ENCODE results near the gene TAF4.

The TAF4 gene

DNA sequence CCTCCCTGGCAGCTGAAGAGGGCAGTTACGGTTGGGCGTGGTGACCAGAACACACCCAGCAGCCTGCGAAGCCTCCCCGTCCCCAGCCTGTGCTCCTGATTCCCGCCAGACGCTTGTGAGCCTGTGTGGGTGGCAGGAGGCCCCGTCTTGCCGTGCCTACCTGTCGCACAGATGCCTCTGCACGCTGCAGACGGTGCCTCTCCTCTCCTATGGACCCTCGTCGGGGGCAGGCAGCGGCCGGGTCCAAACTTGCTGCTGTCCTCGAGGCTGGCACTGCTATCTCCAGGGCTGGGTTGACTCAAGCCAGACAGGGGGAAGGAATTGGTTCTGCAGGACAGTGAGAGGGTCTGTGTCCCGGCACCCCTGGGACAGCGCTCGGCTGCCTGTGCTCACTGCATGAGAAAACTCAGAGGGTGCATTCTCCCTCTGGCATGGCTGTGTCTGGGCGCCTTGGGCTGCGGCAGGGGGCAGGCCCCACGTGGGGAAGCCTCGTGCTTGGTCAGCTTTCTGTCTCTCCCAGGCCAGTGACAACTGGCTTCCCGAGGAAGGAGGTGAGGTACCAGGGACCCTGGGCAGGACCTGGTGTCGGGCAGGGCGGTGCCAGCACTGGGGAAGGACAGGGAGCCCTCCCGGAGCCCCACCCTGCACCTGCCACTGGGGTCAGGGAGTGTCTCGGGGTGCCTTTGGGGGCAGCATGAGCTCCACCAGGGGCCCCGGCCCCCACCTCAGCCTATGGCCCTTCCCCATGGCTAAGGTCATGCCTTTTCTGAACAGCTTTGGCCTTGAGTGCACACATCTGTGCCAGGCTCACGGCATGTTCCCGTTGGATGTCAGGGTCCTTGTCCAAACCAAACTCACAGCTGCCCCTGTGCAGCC, 127.5 kb downstream of the TAF4 start:
- Histone ChIP-seq H3K79me2 (ENCODE audit: insufficient read depth, low read length) (no peaks in the 10 kb centered on the region), H3K4me3 (ENCODE audit: insufficient read depth, low read length, poor library complexity, severe bottlenecking) (no peak overlapping the region), H3K36me3 (ENCODE audit: low read length) (no peaks in the 10 kb centered on the region), H3K9me2 (replicated peaks; ENCODE audit: insufficient read depth, low read length) (no peaks in the 10 kb centered on the region), H3K9me3 (ENCODE audit: insufficient read depth, low read length) (no peaks in the 10 kb centered on the region), H4K20me1 (ENCODE audit: low read depth, low read length) (no peaks in the 10 kb centered on the region), H3K27me3 (ENCODE audit: low read length) (no peaks in the 10 kb centered on the region), H3K9ac (ENCODE audit: low read length) (no peak overlapping the region), H2AFZ (ENCODE audit: low read depth, low read length, severe bottlenecking) (no peak overlapping the region), H3K27ac (ENCODE audit: low read depth, low read length) (no peak overlapping the region), H3F3A (ENCODE audit: insufficient read depth) (no peaks in the 10 kb centered on the region), H3K4me2 (ENCODE audit: low read depth, low read length, poor library complexity, severe bottlenecking) (no peak overlapping the region)
- TF ChIP-seq, protein P1, sequence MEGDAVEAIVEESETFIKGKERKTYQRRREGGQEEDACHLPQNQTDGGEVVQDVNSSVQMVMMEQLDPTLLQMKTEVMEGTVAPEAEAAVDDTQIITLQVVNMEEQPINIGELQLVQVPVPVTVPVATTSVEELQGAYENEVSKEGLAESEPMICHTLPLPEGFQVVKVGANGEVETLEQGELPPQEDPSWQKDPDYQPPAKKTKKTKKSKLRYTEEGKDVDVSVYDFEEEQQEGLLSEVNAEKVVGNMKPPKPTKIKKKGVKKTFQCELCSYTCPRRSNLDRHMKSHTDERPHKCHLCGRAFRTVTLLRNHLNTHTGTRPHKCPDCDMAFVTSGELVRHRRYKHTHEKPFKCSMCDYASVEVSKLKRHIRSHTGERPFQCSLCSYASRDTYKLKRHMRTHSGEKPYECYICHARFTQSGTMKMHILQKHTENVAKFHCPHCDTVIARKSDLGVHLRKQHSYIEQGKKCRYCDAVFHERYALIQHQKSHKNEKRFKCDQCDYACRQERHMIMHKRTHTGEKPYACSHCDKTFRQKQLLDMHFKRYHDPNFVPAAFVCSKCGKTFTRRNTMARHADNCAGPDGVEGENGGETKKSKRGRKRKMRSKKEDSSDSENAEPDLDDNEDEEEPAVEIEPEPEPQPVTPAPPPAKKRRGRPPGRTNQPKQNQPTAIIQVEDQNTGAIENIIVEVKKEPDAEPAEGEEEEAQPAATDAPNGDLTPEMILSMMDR (IDR thresholded peaks at IDR 0.05; ENCODE audit: insufficient read depth, low read length, poor library complexity, severe bottlenecking) = no peak
- no peak for TF ChIP-seq EZH2phosphoT487 (conservative IDR thresholded peaks at IDR 0.05; ENCODE audit: low read length)

DNA sequence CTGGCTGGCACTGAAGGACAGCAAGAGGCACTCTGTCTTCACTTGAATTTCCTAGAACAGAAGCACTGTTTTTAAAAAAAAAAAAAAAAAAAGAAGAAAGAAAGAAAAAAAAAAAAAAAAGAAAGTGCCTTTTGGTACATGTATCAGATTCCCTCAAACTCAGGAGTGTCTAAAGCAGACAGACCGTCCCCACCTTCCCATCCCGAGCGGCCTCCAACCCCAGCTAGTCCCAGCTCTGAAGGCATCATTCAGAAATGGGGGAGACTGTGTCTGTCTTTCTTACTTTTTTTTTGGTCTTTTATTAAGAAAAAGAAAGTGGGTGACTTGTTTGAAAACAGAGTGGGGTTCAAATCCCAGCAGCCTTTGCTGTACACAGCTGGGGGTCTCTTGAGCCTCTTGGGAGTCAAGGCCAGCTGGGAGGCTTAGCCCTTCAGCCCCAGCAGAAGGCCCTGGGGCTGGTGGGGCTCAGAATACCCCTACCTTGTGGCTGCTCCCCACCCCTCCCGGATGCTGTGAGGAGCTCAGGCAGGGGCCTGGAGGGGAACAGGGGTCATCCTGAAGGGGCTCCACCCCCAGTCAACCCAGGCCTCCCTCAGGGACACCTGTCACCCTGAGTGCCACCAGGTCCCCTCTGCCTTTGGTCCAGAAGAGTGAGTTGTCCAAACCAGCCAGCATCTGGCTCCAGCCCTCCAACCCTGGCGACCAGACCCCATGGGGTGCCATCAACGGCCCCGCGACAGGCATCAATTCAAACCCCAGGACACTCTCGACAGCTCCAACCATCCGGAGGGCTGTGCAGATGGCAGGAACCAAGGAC, 128.3 kb downstream of the TAF4 start:
- no peaks in the 10 kb centered on the region for H3K36me3 ChIP-seq (ENCODE audit: low read length)
- no peaks in the 10 kb centered on the region for H3K9me3 ChIP-seq (ENCODE audit: insufficient read depth, low read length)
- no peak overlapping the region for H2AFZ ChIP-seq (ENCODE audit: low read depth, low read length, severe bottlenecking)
- no peaks in the 10 kb centered on the region for H3K79me2 ChIP-seq (ENCODE audit: insufficient read depth, low read length)
- no peaks in the 10 kb centered on the region for H3K9me2 ChIP-seq (replicated peaks; ENCODE audit: insufficient read depth, low read length)
- no peaks in the 10 kb centered on the region for H3F3A ChIP-seq (ENCODE audit: insufficient read depth)
- no peak overlapping the region for H3K27ac ChIP-seq (ENCODE audit: low read depth, low read length)
- no peaks in the 10 kb centered on the region for H4K20me1 ChIP-seq (ENCODE audit: low read depth, low read length)
- TF ChIP-seq, protein P1 (IDR thresholded peaks at IDR 0.05; ENCODE audit: insufficient read depth, low read length, poor library complexity, severe bottlenecking) = no peak
- TF ChIP-seq EZH2phosphoT487 (conservative IDR thresholded peaks at IDR 0.05; ENCODE audit: low read length) = no peak
- H3K27me3 ChIP-seq (ENCODE audit: low read length) = no peaks in the 10 kb centered on the region
- H3K4me3 ChIP-seq (ENCODE audit: insufficient read depth, low read length, poor library complexity, severe bottlenecking) = no peak overlapping the region
- no peak overlapping the region for H3K9ac ChIP-seq (ENCODE audit: low read length)
- H3K4me2 ChIP-seq (ENCODE audit: low read depth, low read length, poor library complexity, severe bottlenecking) = no peak overlapping the region

DNA sequence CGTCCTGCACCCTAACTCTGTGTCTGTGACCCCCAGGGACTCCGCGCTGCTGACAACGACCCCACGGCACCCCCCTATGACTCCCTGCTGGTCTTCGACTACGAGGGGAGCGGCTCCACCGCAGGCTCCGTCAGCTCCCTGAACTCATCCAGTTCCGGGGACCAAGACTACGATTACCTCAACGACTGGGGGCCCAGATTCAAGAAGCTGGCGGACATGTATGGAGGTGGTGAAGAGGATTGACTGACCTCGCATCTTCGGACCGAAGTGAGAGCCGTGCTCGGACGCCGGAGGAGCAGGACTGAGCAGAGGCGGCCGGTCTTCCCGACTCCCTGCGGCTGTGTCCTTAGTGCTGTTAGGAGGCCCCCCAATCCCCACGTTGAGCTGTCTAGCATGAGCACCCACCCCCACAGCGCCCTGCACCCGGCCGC, 129.0 kb downstream of the TAF4 start:
- TF ChIP-seq EZH2phosphoT487 (conservative IDR thresholded peaks at IDR 0.05; ENCODE audit: low read length) = no peak
- TF ChIP-seq, protein P1 (IDR thresholded peaks at IDR 0.05; ENCODE audit: insufficient read depth, low read length, poor library complexity, severe bottlenecking) = no peak
- no peak overlapping the region for H3K27ac ChIP-seq (ENCODE audit: low read depth, low read length)

More for the DNA sequence above, 129.0 kb downstream of the TAF4 start:
- Histone ChIP-seq H3K36me3 (ENCODE audit: low read length) (no peaks in the 10 kb centered on the region), H2AFZ (ENCODE audit: low read depth, low read length, severe bottlenecking) (no peak overlapping the region), H3K9me2 (replicated peaks; ENCODE audit: insufficient read depth, low read length) (no peaks in the 10 kb centered on the region), H3K79me2 (ENCODE audit: insufficient read depth, low read length) (no peaks in the 10 kb centered on the region), H3K4me2 (ENCODE audit: low read depth, low read length, poor library complexity, severe bottlenecking) (no peak overlapping the region), H3K9ac (ENCODE audit: low read length) (no peak overlapping the region), H3K4me3 (ENCODE audit: insufficient read depth, low read length, poor library complexity, severe bottlenecking) (no peak overlapping the region), H3K9me3 (ENCODE audit: insufficient read depth, low read length) (no peaks in the 10 kb centered on the region), H3K27me3 (ENCODE audit: low read length) (no peaks in the 10 kb centered on the region), H4K20me1 (ENCODE audit: low read depth, low read length) (no peaks in the 10 kb centered on the region), H3F3A (ENCODE audit: insufficient read depth) (no peaks in the 10 kb centered on the region)
